ENCODE measurements around the gene KHDRBS2.

The KHDRBS2 gene

DNA sequence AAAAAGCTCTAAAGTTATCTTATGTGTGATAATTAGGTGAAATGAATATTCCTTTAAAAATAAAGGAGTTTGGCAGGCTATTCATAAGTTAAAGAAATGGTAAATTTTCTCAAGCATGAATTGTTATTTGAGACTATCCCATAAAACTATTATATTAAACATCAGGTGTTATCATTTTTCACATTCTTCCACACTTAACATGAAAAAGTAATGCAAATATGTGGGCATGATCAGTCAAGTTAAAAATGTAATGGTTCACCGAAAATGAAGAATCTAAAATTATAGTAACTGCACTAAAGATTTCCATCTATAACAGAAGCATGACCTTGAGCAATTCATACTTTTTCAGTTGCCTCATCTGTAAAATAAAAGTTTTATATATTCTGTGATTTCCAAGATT, 110.8 kb downstream of the KHDRBS2 start:
- no peak for DNase-seq (ENCODE audit: low read depth)

DNA sequence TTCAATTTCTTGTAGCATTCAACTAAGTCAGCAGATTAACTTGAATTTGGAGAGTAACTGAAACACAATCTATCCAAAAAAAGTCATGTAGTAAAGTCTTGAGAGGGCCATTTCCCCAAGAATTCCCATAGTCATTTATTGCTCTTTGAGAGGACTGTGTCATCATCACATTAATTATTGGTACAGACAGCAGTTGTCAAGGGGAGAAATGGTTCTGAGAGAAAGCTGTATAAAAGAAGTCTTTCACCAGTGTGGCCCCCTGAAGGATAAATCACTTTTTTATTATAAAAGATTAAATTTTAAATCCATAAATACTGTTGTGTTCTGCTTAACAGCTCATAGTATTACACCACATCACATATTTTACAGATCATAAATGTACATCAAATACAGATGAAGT, 111.5 kb downstream of the KHDRBS2 start:
- DNase-seq (ENCODE audit: low read depth): no peak

DNA sequence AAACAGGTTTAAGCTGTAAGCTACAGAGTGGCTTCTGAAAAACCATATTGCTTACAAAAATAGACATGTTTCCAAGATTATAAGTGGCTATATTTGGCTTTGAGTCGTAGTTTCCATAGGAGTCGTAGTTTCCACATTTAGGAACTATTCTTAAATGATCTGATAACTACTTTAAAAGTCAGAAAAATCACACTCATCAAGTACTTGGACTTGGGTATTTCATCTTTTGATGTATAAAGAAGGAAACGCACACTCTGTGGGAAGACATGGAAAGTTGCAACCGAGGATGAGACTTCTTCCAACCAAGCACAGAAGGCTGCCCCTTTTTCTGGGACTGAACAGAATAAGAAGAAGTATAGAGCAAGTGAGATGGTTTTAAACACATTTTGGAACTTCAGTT, 118.3 kb downstream of the KHDRBS2 start:
- no peak for DNase-seq (ENCODE audit: low read depth)

DNA sequence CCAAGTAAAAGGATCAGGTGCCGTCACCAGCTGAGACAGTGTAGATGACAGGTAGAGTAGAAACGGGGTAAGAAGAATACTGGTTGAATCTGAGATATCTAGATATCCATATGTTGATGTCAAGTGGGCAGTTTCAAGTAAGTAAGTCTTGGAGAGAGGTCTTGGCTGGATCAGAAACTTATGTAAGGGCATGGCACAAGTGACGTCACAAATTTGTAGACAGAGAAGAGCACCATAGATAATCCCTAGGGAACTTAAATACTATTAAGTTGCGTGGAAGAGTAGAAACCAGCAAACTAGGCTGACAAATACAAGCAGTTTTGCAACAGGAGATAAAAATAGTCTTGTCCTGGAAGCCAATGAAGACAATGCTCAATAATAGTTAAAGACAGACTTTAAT, 123.2 kb downstream of the KHDRBS2 start:
- DNase-seq (ENCODE audit: low read depth): no peak

DNA sequence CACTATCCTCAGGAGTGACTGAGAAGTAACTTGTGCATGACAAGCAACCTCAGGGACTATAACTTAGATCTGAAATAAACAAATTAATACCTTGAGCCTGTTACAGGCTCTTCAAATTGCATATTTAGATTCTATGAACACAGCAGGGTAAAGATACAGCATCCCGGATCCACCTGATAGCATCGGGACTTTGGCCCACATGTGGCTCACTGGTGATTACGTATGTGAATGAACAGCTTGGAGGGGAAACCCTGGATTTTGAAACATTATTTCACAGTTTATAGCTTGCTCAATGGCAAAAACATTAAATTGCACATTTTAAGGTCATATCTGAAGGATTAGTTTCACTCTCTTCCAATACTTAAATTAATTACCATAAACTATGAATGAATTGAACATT, 133.2 kb downstream of the KHDRBS2 start:
- no peak for DNase-seq (ENCODE audit: low read depth)

DNA sequence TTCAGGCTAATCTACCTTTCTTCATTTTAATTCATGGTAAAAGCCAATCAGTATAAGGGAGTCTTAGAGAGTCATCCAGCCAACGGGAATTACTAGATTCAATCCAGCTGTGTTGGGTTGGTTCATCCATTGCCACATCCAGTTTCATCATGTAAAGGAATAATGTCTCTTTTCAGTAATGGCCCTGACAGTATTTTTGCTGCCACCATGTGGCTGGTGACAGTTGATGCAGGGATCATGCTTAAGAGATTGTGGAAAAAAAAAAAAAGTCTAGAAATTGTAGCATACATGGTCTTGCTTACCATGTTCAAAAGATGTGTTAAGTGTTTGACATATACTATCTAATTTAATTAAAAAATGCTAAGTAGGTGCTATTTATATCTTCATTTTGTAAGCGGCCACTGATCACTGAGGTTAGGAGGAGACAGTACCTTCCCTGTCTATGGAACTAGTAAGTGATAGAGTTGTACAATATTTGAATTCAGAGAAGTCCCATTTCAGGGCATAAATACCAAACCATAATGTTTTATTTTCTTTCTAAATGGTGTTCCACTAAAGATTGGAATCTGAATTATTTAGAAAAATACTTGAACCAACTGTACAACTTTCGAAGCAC, 135.9 kb downstream of the KHDRBS2 start:
- no peak for DNase-seq (ENCODE audit: low read depth)

DNA sequence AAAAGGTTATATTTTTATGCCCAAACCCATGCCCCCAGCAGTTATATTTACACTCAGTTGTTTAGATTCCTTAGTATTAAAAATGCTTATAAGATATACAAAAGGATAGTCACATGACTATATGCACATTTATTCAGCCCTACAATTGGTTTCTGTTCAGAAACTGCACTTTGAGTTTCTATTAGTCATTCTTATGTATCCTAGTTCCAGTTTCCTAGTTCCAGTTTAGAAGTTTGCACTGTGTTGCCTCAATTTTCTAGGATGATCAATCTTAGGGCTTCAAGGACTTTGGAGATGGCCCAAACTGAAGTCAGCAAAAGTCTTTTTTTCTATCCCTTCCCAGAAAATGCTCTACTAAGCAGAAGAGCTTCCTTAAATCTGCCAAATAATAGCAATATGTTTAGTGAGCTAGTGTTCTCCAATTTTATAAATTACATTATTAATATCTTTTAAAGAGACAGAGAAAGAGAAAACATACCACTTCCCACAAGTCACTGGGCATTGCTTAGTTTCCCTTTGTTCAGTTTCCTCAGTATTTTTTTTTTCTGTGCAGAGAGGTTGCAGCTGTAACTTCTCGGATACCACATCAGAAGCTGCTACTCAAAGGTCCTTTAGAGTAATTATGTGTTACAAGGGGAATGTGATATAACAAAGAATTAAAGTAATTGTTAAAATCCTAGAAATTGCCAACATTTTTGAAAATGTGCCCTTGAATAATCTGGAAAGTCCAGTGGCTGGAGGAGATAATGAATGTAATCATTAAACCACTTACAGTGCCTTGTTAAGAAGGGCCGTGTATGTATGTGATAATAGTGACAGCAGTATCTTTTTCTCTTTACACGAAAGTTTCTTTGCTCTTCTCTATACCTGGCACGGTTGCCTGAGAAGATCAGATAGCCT, 138.8 kb downstream of the KHDRBS2 start:
- no peak for DNase-seq (ENCODE audit: low read depth)

DNA sequence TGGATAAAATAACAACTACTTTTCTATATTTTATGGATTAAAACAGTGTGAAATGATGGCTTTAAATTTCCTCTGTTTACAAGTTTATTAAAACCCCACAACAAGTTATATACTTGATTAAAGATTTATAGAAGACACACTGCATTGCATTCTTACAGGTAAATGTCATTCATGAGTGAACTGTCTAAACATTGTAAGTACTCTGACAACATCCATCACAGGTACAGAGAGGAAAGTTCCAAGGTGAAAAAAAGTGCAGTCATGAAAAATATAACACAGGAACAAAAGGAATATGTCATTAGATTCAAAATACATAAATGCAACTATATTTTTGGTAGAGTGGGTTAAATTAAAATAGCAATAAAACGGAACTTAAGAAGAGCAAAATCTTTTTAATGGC, 156.9 kb downstream of the KHDRBS2 start:
- DNase-seq (ENCODE audit: low read depth): no peak

DNA sequence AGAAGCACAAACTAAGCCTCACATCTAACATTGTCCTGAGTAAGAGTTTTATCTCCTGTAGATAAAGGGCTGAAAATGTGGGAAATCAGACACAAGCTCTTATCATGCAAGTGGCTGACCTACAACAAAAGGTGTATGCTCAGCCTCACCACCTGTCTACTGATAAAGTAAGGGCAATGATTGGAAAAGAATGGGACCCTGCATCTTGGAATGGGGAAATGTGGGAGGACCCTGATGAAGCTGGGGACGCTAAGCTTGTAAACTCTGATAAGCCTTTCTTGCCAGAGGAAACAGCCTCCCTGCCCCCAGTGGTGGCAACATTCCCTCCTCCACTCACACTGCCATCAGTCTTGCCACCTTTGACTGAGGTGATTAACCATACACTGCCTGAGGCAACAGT, 166.6 kb downstream of the KHDRBS2 start:
- DNase-seq (ENCODE audit: low read depth): no peak

DNA sequence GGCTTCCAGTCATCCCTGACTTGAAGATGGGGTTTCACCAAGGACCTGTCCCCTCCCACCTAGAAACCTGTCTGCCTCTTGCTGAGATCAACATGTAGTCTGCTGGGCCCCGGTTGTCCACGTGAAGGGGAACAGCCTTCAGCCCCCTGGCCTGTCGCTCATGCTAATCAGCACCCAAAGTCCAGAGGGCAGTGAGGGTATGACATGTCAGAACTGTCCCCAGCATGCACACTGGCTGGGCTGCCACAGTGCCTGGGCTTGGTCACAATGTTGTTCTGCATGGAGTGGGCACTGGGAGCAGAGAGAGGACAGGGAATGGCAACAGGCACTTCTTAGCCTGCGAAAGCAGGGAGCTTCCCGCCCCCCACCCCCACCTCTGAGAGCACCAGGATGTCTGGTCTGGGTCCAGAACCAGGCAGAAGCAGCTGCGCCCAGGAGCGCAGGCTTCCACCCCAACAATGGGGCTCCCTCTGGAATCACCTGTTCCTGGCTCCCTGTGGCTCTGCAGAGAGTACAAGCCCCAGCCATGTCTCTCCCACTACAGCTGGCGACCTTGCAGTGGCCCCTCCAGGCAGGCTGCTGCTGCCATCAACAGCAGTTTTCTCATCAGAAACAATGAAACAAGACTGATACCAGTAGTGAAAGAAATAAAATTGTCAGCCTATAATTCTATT, 182.7 kb downstream of the KHDRBS2 start:
- no peak for DNase-seq (ENCODE audit: low read depth)

DNA sequence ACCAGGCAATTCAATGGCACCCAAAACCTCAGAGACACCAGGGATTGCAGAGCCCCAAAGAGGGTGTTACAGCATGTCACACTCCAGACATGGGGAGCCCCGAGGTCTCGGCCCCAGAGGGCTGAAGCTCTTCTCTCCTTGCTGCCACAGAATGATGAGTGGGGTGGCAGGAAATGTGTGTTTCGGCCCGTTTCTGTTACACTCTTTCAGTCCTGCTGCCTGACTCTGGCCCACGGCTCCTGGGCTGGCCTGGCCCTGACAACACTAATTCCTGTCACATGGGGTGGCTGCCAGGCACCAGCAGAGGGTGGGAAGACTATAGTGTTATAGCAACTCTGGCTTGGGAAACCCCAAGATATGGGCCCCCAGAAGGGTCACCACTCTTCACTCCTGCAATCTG, 183.6 kb downstream of the KHDRBS2 start:
- DNase-seq (ENCODE audit: low read depth): no peak

DNA sequence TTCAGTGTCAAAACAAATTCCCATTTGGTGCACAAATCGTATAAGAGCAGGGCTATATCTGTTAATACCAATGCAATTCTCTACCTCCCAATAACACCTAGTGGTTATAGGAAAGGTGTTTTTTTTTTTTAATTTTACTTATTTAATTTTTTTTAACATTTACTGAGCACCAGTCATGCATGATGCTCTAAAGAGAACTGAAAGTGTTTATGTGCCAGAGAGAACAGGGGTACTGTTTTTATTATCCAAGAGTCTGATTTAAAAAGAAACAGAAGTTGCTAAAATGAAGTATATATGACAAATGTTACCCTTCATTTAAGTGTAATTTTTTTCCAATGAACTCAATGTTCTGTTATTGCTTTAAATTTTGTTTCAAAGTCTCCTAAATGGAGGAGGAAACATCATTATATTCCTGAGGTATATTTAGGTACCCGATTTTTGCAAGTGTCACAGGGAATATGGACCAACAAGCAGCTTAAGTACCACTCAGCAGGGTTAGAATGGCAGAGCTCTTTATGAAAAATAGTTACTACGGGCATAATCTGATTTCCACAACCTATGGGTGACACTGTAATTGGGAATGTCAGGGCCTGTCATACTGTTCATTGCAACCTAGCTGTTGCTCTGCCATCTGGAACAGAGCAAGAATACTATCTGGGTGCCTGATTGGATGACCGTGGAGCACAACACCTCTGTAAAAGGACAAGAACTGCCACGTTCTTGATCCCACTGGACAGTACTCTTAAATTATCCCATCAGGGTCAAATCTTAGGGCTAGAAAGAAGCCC, 195.4 kb downstream of the KHDRBS2 start:
- DNase-seq (ENCODE audit: low read depth): no peak

DNA sequence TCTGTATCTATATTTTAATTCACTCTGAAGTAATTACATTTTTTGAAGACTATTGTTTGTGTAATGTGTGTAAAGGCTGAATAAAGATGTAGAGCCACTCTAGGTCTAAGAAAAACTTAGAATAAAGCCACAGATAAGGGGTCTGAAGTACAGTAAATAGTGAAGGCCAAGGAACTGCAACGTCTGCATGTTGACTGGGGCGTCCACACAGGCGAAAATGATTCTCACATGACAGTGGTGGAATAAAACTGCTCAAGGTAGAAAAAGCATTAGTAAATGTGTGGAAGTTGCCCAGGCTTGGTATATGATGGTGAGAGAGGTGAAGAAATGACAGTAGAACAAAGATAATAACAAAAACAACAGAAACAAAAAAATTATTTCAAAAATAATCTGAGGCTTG, 196.2 kb downstream of the KHDRBS2 start:
- no peak for DNase-seq (ENCODE audit: low read depth)

DNA sequence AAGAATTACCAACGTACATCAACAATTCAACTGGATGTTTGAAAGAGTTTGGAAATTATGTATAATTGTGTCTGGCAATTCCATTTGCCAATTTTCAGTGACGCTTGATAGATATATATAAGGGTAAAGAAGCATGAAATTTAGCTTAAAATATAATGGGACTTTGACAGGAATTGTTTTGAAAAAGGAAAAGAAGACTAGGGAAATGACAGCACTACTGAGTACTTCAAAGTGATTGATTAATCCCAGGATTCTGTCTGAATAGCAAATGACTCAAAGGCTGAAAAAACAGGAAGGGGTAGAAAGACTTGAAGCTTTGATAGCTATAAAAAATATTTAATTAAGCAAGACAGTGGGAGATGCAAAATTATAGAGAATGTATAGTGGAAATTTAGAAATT, 200.0 kb downstream of the KHDRBS2 start:
- no peak for DNase-seq (ENCODE audit: low read depth)

DNA sequence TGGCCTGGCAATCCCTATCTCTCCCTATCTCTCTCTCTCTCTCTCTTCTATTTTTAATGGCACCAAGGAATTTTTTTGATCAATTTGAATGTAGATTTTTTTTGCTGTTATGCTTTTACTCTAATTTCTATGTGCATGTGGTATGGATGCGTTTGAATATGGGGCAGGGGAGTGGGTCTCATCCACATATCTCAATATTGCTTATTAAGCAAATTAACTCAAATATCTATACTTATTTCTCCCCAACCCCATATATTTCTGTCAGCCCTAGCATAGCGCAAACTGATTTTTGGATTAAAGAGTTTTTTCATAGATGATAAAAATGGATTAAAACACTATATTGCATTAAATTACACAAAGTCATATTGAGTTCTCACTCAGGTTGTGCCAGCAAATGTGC, 210.2 kb downstream of the KHDRBS2 start:
- no peak for DNase-seq (ENCODE audit: low read depth)

DNA sequence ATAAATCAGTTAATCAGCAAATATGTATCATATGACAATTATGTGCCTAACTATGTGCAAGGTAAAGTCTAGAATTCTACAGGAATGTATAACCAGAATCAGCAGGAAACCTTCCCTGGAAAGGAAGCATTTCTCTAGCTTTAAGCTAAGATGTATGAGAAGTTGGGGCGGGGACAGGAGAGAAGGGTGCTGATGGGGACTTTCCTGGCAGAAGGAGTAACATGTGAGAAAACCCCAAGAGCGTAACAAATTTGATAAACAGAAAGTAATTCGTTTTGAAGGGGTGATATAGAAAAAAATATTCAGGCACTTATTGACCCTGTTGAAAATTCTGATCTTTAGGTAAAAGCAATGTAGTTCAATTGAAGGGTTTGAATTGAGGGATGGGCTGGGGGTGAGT, 226.1 kb downstream of the KHDRBS2 start:
- no peak for DNase-seq (ENCODE audit: low read depth)

DNA sequence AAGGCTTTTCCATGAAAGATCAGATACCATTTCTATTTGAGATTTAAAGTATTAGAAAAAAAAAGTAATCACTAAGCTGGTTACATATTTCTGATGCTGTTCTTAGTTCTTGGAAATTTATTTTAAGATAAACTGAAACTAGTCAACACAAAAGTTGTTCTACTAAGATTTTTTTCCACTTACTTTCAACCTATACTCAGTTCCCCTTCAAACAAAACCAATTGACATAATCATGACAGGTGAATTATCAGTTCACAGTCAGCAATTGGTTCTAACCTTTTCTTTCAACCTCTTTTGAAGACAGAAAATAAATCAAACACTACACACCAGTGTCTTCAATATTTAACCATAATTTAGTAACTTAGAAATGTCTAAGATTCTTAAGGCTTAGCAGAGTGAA, 228.7 kb downstream of the KHDRBS2 start:
- DNase-seq (ENCODE audit: low read depth): no peak

DNA sequence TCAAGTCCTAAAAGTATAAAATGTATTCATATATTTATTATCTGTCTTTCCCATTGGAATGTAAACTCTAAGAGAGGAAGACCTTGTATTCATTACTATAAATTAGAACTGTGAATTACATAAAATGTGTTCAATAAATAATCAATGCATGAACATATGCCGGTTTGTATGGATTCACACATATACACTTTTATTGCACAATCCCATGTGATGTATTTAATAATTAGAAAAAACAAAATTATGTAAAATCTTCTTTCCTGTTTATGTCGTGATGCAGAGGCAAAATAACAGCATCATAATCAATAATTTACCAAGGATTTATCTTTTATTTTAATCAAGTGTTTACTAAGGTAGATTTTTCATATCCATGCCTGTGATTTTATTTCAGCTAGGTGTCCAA, 240.5 kb downstream of the KHDRBS2 start:
- DNase-seq (ENCODE audit: low read depth): no peak

DNA sequence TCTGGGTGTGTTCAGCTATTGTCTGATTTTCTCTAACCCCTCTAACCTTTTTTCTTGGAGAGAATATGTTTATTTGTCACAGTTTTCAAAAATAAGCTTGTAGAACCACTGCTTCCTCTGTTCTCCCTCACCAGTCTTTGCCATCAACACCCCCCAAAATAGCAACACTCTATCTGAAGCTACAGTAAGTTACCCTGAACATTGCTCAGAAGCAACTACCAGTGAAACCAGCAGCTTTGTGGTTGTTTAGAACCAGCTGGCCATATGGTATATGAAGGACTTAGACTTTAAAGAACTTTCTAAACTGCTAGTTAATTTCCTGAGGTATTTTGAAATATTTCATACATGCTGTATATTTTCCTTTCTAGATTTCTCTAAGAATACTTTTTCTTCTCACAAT, 242.9 kb downstream of the KHDRBS2 start:
- DNase-seq (ENCODE audit: low read depth): no peak

DNA sequence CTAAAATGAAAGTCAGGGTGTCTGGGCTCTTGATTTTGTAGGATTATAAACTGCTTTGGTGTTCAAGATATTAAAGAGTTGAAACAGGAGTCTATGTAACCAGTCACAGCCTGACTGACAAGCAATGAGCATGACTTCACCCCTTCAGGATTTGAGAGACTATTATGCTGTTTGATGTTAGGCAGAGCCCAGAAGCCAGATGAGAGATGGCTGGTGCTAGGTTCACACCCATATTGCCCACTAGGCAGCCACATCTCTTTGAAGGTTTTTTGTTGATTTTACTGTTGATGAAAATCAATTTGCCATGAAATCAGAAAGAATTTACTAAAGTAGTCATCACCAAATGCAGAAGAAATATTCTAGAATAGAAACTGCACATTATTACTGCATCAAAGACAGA, 243.6 kb downstream of the KHDRBS2 start:
- DNase-seq (ENCODE audit: low read depth): no peak

DNA sequence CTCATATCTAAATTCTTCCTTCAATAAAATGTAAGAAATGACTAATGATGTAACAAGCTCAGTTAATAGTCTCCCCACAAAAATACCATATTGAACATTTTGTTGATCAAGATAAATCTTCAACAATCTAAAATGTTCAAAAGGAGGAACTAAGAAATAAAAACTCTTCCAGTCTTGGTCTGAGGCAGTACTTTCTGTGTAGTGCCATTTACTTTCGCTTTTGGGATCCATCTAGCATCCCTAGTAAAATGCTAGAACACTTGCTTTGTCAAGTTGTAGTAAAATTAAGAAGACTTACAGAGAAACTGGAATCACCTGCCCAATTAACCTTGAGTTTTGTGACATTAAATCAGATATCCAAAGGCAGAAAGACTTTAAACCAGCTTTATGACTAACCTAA, 246.4 kb downstream of the KHDRBS2 start:
- DNase-seq (ENCODE audit: low read depth): no peak

DNA sequence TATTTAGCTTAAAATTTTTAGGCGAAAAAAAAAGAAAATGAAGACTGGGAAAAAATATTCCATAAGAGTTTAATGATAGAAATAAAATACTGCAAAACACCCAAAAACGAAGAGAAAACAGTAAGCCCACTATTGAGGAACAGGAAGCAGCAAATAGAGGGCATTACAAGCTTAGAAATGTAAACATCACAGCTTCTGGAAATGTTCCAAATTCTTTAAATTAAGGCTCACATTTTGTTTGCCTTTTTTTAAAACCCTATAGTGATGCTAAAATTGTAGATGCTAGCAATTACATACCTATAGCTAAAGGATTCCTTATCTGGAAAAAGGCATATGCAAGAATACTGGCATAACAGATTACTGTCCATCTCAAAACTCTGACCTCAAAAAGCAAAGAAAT, 248.6 kb downstream of the KHDRBS2 start:
- no peak for DNase-seq (ENCODE audit: low read depth)

DNA sequence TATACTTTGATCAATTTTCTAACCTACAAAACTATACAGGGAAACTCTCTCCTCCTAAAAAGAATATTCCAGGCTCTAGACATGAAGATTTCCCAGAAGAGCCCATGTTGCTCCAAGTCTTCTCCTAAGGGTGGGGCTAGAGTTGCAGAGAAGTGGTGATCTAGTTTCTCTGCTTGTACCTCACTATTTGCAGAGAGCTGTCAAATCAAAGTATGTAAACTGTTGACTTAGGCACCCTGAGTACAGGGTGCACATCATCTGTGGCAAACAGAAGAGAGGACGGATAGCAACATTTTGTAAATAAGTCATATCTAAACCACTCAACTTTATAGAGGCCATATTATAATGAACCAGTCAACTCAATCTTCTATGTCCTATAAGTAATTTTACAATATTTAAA, 250.1 kb downstream of the KHDRBS2 start:
- DNase-seq (ENCODE audit: low read depth): no peak

All from stimulated activated CD8-positive, alpha-beta memory T cell treated with anti-CD3 and anti-CD28 coated beads, Interleukin-7, amount 100 ng/mL, for 24 hours (primary cell).